HG02798 (cell line): ENCODE measurements around the gene AGAP2.
"Not testable (repeated sequence)": the region's sequence is repeated elsewhere in the genome, so short reads cannot be mapped to it uniquely, and the experiment has no call there.

Experiments used
- ATAC-seq: cut with Tn5 transposase; IDR thresholded peaks from one replicate; pipeline ENCODE4 v1.9.1; 2021; ENCODE audit warnings: mild to moderate bottlenecking; ENCODE audit not compliant: unreplicated experiment, poor library complexity

AGAP2 gene

GRCh38 chr12:57724936-57725740, 13.4 kb downstream of the AGAP2 start:
- ATAC-seq, result no peak

GRCh38 chr12:57724003-57724935, 14.3 kb downstream of the AGAP2 start:
- ATAC-seq, result no peak

DNA sequence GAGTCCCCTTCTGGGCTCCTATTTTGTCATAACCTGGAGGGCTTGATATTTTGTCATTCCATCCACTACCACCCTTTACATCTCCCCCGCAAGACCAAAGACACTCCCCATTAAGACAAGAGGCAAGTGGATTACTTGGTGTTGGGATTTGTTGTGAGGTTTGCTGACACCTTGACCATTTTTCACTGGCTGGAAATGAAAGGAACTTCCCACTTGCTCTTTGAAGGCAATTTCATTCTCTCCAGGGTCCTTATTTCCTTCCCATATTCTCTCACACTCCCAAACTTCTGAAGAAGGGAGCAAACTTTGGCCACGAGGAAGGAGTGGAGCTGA, 14.9 kb downstream of the AGAP2 start:
- no peak for ATAC-seq

- ATAC-seq, result no peak
Observed at GRCh38 chr12:57722716-57723629, 15.6 kb downstream of the AGAP2 start.

GRCh38 chr12:57721846-57722608, 16.5 kb downstream of the AGAP2 start:
- ATAC-seq, result not testable (repeated sequence)

DNA sequence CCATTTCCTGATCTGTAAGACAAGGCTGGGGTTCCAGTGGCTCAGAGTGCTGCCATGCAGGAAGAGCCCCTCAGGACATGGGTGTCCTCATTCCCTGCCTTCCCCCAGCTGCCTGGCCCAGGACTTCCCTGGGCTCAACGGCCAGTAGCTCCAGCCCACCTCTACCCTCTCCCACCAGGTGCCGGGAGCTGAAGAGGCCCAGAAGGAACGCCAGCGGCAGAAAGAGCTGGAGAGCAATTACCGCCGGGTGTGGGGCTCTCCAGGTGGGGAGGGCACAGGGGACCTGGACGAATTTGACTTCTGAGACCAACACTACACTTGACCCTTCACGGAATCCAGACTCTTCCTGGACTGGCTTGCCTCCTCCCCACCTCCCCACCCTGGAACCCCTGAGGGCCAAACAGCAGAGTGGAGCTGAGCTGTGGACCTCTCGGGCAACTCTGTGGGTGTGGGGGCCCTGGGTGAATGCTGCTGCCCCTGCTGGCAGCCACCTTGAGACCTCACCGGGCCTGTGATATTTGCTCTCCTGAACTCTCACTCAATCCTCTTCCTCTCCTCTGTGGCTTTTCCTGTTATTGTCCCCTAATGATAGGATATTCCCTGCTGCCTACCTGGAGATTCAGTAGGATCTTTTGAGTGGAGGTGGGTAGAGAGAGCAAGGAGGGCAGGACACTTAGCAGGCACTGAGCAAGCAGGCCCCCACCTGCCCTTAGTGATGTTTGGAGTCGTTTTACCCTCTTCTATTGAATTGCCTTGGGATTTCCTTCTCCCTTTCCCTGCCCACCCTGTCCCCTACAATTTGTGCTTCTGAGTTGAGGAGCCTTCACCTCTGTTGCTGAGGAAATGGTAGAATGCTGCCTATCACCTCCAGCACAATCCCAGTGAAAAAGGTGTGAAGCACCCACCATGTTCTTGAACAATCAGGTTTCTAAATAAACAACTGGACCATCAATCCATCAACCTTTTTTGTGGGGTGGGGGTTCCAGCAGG, 17.6 kb downstream of the AGAP2 start:
- no peak for ATAC-seq

DNA sequence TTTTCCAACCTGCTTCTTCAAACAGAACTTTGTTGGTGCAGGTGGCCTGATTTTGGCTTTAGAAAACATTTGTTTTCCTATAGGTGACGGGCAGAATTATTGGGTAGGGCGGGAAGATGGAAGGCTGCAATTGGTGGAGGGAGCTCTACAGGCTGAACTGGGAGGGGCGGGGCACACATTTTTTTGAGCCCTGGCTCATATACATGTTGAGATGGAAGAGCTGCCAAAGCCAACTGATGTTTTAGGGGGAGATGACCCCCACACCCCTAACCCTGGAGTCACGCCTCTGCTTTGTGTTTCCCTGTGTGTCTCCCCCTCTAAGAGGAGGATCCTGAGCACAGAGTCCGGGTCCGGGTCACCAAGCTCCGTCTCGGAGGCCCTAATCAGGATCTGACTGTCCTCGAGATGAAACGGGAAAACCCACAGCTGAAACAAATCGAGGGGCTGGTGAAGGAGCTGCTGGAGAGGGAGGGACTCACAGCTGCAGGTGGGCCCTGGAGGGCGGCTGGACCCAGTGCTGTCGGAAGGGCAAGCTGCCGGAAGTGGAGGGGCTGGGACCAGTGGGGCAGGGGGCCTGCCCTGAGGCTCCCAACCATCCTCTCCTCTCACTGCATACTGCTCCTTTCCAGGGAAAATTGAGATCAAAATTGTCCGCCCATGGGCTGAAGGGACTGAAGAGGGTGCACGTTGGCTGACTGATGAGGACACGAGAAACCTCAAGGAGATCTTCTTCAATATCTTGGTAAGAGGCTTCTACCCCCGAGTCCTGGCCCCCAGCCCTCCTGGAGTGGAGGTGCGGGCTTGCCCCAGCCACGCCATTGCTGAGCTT, 18.6 kb downstream of the AGAP2 start:
- ATAC-seq, result no peak

GRCh38 chr12:57718641-57719528, 19.7 kb downstream of the AGAP2 start:
- ATAC-seq, result no peak

DNA sequence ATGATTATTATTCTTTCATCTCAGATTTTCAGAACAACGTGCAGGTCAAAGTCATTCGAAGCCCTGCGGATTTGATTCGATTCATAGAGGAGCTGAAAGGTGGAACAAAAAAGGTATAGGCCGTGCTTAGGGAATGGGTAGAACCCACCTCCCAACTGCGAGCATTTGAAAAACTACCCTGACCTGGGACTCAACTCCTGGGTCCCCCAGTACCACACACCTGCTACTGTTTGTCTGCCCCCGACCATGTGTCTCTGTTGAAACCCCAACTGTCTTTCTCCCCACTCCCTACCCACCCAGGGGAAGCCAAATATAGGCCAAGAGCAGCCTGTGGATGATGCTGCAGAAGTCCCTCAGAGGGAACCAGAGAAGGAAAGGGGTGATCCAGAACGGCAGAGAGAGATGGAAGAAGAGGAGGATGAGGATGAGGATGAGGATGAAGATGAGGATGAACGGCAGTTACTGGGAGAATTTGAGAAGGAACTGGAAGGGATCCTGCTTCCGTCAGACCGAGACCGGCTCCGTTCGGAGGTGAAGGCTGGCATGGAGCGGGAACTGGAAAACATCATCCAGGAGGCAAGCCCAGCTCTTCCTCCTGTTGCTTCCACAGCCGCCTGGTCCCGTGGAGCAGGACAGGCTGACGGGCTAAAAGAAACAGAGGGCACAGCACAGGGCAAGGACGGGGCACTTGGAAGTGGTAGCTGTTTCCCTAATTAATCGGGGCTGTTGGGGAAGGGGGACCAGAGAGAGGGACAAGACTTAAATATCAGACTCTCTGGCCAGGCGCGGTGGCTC, 20.5 kb downstream of the AGAP2 start:
- ATAC-seq, result no peak

DNA sequence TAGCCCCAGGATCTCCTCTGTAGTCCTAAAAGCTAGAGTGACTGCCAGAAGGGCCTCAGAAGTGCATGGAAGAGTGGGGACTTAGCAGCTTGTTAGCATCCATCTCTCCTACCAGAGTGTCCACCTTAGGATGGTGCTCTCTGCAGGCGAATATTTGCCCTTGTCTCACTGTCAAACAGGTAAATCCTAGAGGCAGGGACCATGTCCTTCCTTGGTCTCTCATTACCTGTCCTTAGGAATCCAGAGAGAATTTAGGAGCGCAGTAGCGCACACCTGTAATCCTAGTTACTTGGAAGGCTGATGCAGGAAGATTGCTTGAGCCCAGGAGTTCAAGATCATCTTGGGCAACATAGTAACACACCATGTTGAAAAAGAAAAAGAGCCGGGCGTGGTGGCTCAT, 21.4 kb downstream of the AGAP2 start:
- ATAC-seq, result no peak

DNA sequence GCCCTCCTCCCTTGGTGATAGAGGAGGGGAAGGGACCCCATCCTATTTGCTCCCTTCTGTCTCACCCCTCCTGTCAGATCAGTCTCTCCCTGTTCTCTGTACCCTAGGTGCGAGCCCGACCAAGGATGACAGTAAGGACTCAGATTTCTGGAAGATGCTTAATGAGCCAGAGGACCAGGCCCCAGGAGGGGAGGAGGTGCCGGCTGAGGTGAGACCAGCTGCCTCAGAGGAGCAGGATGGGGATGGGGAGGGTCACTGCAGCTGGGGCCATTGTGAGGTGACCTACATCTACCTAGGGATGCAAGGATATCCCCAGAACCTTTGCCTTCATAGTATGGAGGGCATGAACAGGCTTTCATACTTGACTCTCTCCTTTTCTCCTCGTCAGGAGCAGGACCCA, 22.2 kb downstream of the AGAP2 start:
- ATAC-seq, result no peak

- no peak for ATAC-seq
Observed at GRCh38 chr12:57715786-57716185, 22.8 kb downstream of the AGAP2 start.

DNA sequence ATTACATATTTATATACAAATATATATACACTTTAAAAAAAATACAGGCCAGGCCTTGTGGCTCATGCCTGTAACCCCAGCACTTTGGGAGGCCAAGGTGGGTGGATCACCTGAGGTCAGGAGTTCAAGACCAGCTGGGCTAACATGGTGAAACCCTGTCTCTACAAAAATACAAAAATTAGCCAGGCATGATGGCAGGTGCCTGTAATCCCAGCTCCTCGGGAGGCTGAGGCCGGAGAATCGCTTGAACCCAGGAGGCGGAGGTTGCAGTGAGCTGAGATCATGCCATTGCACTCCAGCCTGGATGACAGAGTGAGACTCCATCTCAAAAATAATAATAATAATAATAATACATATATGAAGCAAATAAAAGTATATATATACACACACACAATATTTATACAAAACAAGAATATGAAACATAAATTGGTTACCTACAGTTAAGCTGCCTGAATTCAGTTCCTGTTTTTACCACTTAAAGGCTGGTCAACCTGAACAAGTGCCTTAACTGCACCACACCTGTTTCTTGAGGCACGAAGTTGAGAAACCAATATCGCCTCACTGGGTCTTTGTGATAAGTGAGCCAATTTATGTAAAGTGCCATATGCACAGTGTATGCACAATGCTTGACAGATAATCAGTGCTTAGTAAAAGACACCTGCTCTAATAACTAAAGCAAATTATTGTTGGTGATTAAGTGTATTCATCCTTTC, 23.4 kb downstream of the AGAP2 start:
- ATAC-seq, result not testable (repeated sequence)

DNA sequence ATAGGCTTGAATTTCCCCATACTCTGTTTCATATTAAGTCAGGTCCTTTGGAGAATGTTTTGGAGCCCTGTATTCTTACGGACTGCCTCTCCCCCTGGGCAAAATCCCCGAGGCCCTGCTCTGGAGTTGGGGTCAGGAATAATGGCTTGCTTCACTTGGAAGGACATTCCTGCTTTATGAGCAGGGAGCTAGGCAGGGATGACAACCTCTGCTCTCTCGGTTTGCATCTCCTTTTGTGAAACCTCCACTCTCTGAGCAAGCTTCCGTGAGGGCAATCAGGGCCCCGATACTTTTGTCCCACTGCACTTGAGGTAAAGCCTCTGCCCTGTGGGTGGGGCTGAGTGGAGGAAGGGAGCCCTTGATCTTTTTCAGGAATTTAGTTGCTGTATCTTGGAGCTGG, 25.3 kb downstream of the AGAP2 start:
- ATAC-seq, result no peak

- no peak for ATAC-seq
Observed at GRCh38 chr12:57712701-57713100, 25.8 kb downstream of the AGAP2 start.
